Activated CD4-positive, alpha-beta T cell treated with anti-CD3 and anti-CD28 coated beads for 48 hours (primary cell): ENCODE results near the gene GLDC.

Experiments
- DNase-seq: peaks from one replicate; pipeline ENCODE4 v3.0.0-alpha.2; 2020

The GLDC gene

DNA sequence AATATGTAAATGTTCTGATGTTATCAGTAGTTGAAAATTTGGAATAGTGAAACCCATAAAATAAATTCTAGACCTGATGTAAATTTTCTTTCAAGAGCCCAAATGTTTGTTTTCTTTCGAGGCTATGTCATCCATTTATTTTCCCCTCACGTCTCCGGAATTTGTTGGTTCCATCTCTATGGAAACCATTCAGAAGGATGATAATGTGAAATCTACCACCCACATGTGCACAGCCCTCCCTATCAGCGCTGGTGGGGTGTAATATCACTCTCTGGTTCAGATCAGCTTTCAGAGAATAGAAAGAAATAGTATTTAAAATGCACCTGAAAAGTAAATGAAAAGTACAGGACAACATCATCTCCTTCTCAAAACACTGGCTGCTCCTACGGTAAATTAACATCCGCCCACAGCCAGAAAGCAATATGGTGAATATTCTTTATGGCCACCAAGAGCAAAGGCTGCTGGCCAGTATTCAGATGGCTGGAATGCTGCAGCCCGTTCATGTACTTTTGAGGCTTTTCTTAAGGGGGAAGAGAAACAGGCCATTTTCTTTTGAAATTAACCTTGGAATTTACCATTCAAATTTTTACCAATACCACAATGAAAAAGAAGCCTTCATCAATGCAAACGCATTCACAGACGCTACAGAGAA lies 28.5 kb downstream of the GLDC start:
- no peak for DNase-seq

DNA sequence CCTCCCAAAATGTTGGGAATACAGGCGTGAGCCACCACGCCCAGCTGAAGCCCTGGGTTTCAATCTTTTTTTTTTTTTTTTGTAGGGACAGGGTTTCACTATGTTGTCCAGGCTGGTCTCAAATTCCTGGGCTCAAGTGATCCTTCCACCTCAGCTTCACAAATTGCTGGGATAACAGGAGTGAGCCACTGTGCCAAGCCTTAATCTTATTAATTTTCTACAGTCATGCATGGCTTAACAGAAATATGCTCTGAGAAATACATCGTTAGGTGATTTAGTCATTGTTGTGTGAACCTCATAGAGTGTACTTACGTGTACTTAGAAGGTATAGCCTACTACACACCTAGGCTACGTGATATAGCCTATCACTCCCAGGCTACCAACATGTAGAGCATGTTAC lies 31.0 kb downstream of the GLDC start:
- no peak for DNase-seq

DNA sequence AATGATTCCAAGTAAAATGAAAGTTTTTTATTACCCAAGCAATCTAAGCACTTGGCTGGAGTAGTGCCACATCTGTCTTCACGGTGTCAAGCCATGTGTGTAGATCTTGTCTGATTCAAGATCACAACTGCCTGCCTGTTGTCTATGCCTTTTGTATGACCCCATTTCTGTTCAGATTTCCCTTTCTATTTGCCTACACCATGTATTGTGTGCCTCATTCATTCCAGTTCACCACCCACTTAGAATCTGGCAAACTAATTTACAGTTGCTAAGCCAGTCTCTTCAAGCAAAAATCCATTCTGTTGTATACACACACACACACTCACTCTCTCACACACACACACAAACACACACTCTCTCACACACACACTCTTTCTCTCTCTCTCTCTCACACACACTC lies 33.7 kb downstream of the GLDC start:
- no peak for DNase-seq

GRCh38 chr9:6610073-6610472 lies 35.5 kb downstream of the GLDC start:
- no peak for DNase-seq

DNA sequence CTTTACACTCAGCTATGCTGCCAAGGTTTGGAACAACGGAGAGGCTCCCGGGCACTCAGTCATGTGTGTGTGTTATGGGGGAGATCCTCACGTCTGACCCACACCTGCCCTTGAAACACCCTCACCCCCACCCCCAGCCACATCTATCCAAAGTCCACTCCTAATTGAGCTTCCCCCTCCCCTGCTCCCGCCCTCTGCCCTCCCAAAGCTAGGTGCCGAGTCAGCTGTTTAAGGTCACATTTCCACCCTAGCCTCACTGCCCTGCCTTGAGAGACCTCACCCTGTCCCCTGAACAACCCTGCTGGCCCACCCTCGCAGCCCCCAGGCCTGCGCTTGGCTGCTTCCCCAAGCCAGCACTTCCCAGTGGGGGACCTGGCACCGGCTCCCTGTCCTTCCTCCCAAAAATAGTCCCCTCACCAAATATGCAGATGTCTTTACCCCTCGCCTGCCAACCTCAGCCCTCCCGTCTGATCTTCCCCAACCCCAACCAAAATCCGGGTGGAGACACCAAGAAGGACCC lies 36.0 kb downstream of the GLDC start:
- DNase-seq: no peak

DNA sequence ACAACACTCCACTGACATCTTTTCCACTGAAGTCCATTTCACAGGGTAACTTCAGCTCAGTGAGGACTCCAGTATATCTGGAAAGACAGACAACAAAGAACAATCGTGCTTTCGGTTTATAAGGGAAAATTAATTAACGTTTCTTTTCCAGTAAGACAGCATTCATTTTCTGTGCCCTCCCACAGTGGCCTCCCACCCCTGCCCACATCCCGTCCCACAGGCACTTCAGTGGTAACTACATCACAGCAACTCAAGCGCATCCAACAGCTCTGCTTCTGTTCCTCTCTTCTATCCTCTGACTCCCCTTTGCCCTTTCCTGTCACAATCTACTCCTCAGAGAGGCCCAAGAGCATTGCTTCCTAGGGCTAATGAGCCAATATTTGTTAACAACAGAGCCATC lies 40.3 kb downstream of the GLDC start:
- DNase-seq: no peak

- no peak for DNase-seq
Observed at GRCh38 chr9:6600426-6600825, 45.1 kb downstream of the GLDC start.

DNA sequence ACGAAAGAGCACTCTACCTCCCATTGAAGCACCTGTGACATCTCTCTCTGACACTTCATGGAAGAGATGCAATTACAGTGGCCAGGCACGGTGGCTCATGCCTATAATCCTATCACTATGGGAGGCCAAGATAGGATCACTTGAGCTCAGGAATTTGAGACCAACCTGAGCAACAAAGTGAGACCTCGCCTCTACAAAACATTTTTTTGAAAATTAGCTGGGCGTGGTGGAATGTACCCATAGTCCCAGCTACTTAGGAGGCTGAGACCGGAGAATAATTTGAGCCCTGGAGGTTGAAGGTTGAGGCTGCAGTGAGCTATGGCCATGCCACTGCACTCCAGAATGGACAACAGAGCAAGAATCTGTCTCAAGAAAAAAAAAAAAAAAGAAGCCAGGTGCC lies 45.5 kb downstream of the GLDC start:
- no peak for DNase-seq

- DNase-seq: peak; percentile 53
Observed at GRCh38 chr9:6598249-6598725, 47.2 kb downstream of the GLDC start.

- DNase-seq: no peak
Observed at GRCh38 chr9:6592791-6593190, 52.7 kb downstream of the GLDC start.

GRCh38 chr9:6592231-6592630 lies 53.3 kb downstream of the GLDC start:
- DNase-seq: no peak

GRCh38 chr9:6590772-6591384 lies 54.7 kb downstream of the GLDC start:
- DNase-seq: no peak

- DNase-seq: no peak
Observed at GRCh38 chr9:6590334-6590733, 55.2 kb downstream of the GLDC start.

- DNase-seq: no peak
Observed at GRCh38 chr9:6584881-6585597, 60.5 kb downstream of the GLDC start.

GRCh38 chr9:6581253-6581652 lies 64.3 kb downstream of the GLDC start:
- no peak for DNase-seq

- no peak for DNase-seq
Observed at GRCh38 chr9:6579613-6580012, 65.9 kb downstream of the GLDC start.

GRCh38 chr9:6576987-6577386 lies 68.5 kb downstream of the GLDC start:
- no peak for DNase-seq

GRCh38 chr9:6575324-6576034 lies 70.0 kb downstream of the GLDC start:
- no peak for DNase-seq

GRCh38 chr9:6567140-6567591 lies 78.4 kb downstream of the GLDC start:
- DNase-seq: peak; percentile 63

DNA sequence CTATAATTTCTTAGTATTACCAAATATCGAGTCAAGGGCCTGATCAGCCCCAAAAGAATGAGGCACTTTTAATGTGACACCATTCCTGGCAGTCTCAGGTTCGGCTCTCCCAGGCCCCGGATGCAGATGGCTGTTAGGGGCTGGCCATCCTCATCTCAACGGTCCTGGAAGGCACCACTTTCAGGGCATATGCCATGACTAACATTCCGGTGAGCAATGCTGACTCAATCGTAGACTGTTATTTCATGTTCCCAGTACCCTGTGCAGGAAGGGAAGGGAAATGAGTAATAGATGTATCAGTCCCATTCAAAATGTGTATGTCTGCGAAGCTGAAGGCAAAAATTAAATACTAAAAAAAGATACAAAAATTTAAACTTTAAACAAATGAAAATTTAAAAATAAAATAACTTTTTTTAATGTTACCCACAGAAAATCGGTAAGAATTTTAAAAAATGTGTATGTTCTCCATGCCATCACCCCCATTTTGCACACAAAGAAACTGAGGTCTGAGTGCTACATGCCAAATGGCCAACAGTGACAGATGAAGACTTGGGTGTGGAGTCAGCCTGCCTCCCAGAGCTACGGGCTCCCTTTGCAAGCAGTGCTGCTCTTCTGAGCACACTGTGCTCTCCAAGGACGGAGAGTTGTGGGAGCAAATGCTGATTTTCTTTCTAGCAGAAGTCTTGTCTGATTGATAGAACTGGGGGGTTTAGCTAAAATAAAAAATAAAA lies 79.0 kb downstream of the GLDC start:
- peak; percentile 68 for DNase-seq

DNA sequence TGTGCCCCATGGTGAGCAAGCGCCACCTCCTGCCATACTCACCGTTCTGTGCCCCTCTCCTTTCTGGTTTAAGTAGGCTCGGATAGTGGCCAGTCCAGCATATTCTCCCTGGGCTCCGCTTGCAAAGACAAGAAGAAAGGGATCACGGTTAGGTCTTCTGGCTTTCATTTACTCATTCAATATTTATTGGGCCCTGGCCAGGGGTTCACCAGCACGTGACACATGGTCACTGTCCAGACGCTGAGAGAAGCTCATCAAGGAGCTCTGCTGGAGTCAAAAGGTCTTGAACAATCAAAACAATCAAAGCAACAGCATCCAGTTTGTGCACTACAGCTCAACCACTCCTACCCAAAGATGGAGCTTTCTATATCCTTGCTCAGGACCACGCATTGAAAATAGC lies 80.2 kb downstream of the GLDC start:
- no peak for DNase-seq

DNA sequence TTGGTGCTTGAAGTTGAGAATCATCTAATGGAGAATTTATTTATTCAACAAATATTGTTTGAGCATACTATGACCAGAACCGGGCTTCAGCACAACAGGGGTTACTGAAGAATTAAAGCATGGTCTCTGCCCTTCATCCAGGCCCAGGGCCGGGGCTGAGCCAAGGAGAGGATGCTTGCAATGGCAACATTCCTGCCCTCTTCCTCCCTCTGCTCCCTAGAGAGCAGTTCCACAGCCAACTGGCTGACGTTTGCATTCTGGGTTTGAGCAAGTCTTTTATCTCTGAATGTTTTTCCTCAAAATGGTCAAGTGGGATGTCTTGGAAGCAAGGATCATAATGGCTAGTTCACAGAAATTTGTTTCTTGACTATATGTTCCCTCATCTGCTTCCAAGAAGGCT lies 80.7 kb downstream of the GLDC start:
- no peak for DNase-seq

- DNase-seq: no peak
Observed at GRCh38 chr9:6564360-6564759, 81.2 kb downstream of the GLDC start.
